Neural cell (in vitro differentiated cells): ENCODE measurements around the gene CDHR5. TPM values are rescaled to one million over a fixed set of nuclear protein-coding genes. Genes with fewer than 3 reads are reported as not detected.

Experiments used
- H2AFZ ChIP-seq: fragments of 200-600, 300-800 bp; sonication (generic), shearing (Covaris generic); 2 replicates; pipeline ENCODE4 v1.6.0; 2014; ENCODE audit warnings: low read depth, mild to moderate bottlenecking, antibody characterized with exemption, low read length, moderate library complexity
- H3F3A ChIP-seq: fragments of 200-600 bp; shearing (Covaris generic); 2 replicates; pipeline ENCODE4 v1.6.1; 2016; ENCODE audit warnings: mild to moderate bottlenecking, moderate library complexity, mixed read lengths, antibody characterized with exemption, low read length; ENCODE audit not compliant: insufficient read depth, poor library complexity, severe bottlenecking
- H3K27ac ChIP-seq: fragments of 200-600, 300-800 bp; sonication (generic), shearing (Covaris generic); 2 replicates; pipeline ENCODE4 v1.5.1; 2014; ENCODE audit warnings: mild to moderate bottlenecking, low read length, moderate library complexity
- H3K27me3 ChIP-seq: fragments of 300-800, 200-600 bp; sonication (generic), shearing (Covaris generic); 2 replicates; pipeline ENCODE4 v1.6.0; 2014; ENCODE audit warnings: mild to moderate bottlenecking, low read depth, low read length, moderate library complexity; ENCODE audit not compliant: insufficient read depth
- H3K36me3 ChIP-seq: fragments of 300-800, 200-600 bp; sonication (generic), shearing (Covaris generic); 2 replicates; pipeline ENCODE4 v1.5.1; 2014; ENCODE audit warnings: mild to moderate bottlenecking, antibody characterized with exemption, low read length, moderate library complexity; ENCODE audit not compliant: insufficient read depth
- H3K4me2 ChIP-seq: fragments of 300-800, 200-600 bp; sonication (generic), shearing (Covaris generic); 2 replicates; pipeline ENCODE4 v1.6.0; 2014; ENCODE audit warnings: mild to moderate bottlenecking, low read length
- H3K4me3 ChIP-seq: fragments of 300-800, 200-600 bp; sonication (generic), shearing (Covaris generic); 2 replicates; pipeline ENCODE4 v1.5.1; 2014; ENCODE audit warnings: mild to moderate bottlenecking, low read length, moderate library complexity
- H3K79me2 ChIP-seq: fragments of 200-600 bp; shearing (Covaris generic); replicated peaks from 2 replicates; pipeline ENCODE4 v1.6.0; 2014; ENCODE audit warnings: mild to moderate bottlenecking, low read length, moderate library complexity; ENCODE audit not compliant: insufficient read depth
- H3K9ac ChIP-seq: fragments of 300-800, 200-600 bp; sonication (generic), shearing (Covaris generic); 2 replicates; pipeline ENCODE4 v1.6.1; 2016; ENCODE audit warnings: mild to moderate bottlenecking, low read length, mixed read lengths
- H3K9me2 ChIP-seq: fragments of 200-600 bp; shearing (Covaris generic); 2 replicates; pipeline ENCODE4 v1.6.1; 2016; ENCODE audit warnings: mild to moderate bottlenecking, low read length, mixed read lengths; ENCODE audit not compliant: insufficient read depth
- H3K9me3 ChIP-seq: fragments of 200-600, 300-800 bp; sonication (generic), shearing (Covaris generic); 2 replicates; pipeline ENCODE4 v1.6.1; 2016; ENCODE audit warnings: mild to moderate bottlenecking, mixed run types, low read length, moderate library complexity, mixed read lengths
- H4K20me1 ChIP-seq: fragments of 200-600 bp; shearing (Covaris generic); 2 replicates; pipeline ENCODE4 v1.6.1; 2016; ENCODE audit warnings: mild to moderate bottlenecking, mixed run types; ENCODE audit not compliant: insufficient read depth
- EP300 ChIP-seq: fragments of 450-650 bp; conservative IDR thresholded peaks from 2 replicates; pipeline ENCODE4 v1.6.1; 2014; ENCODE audit warnings: antibody characterized with exemption, mild to moderate bottlenecking, moderate library complexity; ENCODE audit not compliant: poor library complexity, severe bottlenecking
- EZH2 ChIP-seq: fragments of 200-600, 300-800 bp; shearing (Covaris generic), sonication (generic); IDR thresholded peaks from 2 replicates; pipeline ENCODE4 v1.6.1; 2014; ENCODE audit warnings: antibody characterized with exemption, low read length, borderline replicate concordance, mild to moderate bottlenecking; ENCODE audit not compliant: insufficient read depth, poor library complexity, severe bottlenecking
- MXI1 ChIP-seq: fragments of 450-650 bp; conservative IDR thresholded peaks from 2 replicates; pipeline ENCODE4 v1.6.1; 2014; ENCODE audit warnings: antibody characterized with exemption, mild to moderate bottlenecking; ENCODE audit not compliant: poor library complexity, severe bottlenecking
- POLR2AphosphoS5 ChIP-seq: IDR thresholded peaks from 2 replicates; pipeline ENCODE4 v1.6.1; 2012
- RAD21 ChIP-seq: fragments of 450-650 bp; conservative IDR thresholded peaks from 2 replicates; pipeline ENCODE4 v1.6.1; 2014; ENCODE audit warnings: antibody characterized with exemption, mild to moderate bottlenecking, moderate library complexity
- REST ChIP-seq: IDR thresholded peaks from 2 replicates; pipeline ENCODE4 v1.6.1; 2012; ENCODE audit warnings: borderline replicate concordance
- SMC3 ChIP-seq: fragments of 450-650 bp; conservative IDR thresholded peaks from 2 replicates; pipeline ENCODE4 v1.6.1; 2014; ENCODE audit warnings: antibody characterized with exemption, mild to moderate bottlenecking, moderate library complexity; ENCODE audit not compliant: poor library complexity
- TAF1 ChIP-seq: IDR thresholded peaks from 2 replicates; pipeline ENCODE4 v1.6.1; 2012; ENCODE audit warnings: low read depth
- polyA plus RNA-seq: library from polyadenylated mRNA; depleted of rRNA; stranded (reverse); fragments of >200 nt; gene quantifications from 2 replicates; pipeline ENCODE4 v1.2.3, GENCODE V29; 2014
- TF ChIP-seq, protein P1 (sequence below): fragments of 450-650 bp; IDR thresholded peaks from 2 replicates; pipeline ENCODE4 v1.5.1; 2014; ENCODE audit warnings: antibody characterized with exemption, mild to moderate bottlenecking, moderate library complexity; ENCODE audit not compliant: poor library complexity, severe bottlenecking

The CDHR5 gene
- polyA plus RNA-seq, 1 donor from 2014 or later, result not detected

DNA sequence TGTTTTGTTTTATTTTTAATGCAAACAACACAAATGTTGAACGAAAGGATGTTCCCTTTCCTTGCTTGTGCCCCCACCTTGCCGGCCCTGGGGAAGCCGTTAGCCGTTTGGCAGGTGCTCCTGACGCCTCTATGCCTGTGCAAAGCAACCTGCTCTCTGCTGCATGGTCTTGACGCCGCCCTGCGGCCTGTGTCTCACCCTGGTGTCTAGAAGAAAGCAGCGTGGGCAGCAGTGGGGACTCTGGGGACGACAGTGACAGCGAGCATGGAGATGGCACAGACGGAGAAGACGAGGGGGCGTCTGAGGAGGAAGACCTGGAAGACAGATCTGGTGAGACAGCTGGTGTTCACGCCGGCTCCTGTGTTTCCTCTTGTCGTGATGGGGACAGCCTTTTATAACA, 43.0 kb downstream of the CDHR5 start:
- H3K36me3 ChIP-seq, result peaks cover 4% of the 10 kb centered on the region
- H2AFZ ChIP-seq, result no peak overlapping the region
- no peaks in the 10 kb centered on the region for H3K9me2 ChIP-seq
- H4K20me1 ChIP-seq, result peaks cover 16% of the 10 kb centered on the region
- H3K27ac ChIP-seq, result no peak overlapping the region
- TF ChIP-seq RAD21, result no peak
- no peak for TF ChIP-seq POLR2AphosphoS5
- TF ChIP-seq MXI1, result no peak
- TF ChIP-seq SMC3, result no peak
- TF ChIP-seq REST, result no peak
- TF ChIP-seq, protein P1, sequence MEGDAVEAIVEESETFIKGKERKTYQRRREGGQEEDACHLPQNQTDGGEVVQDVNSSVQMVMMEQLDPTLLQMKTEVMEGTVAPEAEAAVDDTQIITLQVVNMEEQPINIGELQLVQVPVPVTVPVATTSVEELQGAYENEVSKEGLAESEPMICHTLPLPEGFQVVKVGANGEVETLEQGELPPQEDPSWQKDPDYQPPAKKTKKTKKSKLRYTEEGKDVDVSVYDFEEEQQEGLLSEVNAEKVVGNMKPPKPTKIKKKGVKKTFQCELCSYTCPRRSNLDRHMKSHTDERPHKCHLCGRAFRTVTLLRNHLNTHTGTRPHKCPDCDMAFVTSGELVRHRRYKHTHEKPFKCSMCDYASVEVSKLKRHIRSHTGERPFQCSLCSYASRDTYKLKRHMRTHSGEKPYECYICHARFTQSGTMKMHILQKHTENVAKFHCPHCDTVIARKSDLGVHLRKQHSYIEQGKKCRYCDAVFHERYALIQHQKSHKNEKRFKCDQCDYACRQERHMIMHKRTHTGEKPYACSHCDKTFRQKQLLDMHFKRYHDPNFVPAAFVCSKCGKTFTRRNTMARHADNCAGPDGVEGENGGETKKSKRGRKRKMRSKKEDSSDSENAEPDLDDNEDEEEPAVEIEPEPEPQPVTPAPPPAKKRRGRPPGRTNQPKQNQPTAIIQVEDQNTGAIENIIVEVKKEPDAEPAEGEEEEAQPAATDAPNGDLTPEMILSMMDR, result no peak
- no peak for TF ChIP-seq EZH2
- TF ChIP-seq TAF1, result no peak
- no peak for TF ChIP-seq EP300
- H3F3A ChIP-seq, result no peaks in the 10 kb centered on the region
- H3K9me3 ChIP-seq, result no peaks in the 10 kb centered on the region
- no peak overlapping the region for H3K9ac ChIP-seq
- H3K27me3 ChIP-seq, result no peaks in the 10 kb centered on the region
- H3K4me3 ChIP-seq, result no peak overlapping the region
- H3K79me2 ChIP-seq, result peaks cover 39% of the 10 kb centered on the region
- no peak overlapping the region for H3K4me2 ChIP-seq

DNA sequence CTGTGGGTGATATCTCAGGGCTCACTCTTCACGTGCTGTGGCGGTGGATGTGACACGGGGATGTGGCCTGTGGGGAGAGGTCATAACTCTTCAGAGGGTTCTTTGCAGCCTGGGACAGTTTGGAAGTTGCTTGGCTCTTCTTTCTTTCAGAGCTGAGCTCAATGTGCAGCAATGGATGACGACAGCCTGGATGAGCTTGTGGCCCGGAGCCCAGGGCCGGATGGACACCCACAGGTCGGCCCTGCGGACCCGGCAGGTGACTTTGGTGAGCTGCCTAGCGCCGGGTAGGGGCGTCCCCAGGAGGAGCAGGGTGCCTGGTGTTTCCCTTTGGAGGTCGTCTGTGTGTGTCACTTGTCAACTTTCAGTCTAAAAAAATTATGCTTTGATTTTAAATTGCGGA, 43.4 kb downstream of the CDHR5 start:
- H3K27ac ChIP-seq, result no peak overlapping the region
- H3K79me2 ChIP-seq, result peaks cover 39% of the 10 kb centered on the region
- TF ChIP-seq RAD21, result no peak
- no peak for TF ChIP-seq MXI1
- no peak for TF ChIP-seq TAF1
- H4K20me1 ChIP-seq, result peaks cover 16% of the 10 kb centered on the region
- no peaks in the 10 kb centered on the region for H3F3A ChIP-seq
- no peaks in the 10 kb centered on the region for H3K27me3 ChIP-seq
- H3K9me2 ChIP-seq, result no peaks in the 10 kb centered on the region
- H3K36me3 ChIP-seq, result peaks cover 4% of the 10 kb centered on the region
- no peaks in the 10 kb centered on the region for H3K9me3 ChIP-seq
- no peak overlapping the region for H3K4me3 ChIP-seq
- no peak overlapping the region for H2AFZ ChIP-seq
- H3K4me2 ChIP-seq, result no peak overlapping the region
- H3K9ac ChIP-seq, result no peak overlapping the region
